Thyroid gland (tissue), 4 donors: ENCODE results near the gene CLUH. TPM values are rescaled to one million over a fixed set of nuclear protein-coding genes. Genes with fewer than 3 reads are reported as not detected.

ENCODE experiments used
- DNase-seq, 2 donors: peaks; one replicate each; pipeline ENCODE4 v3.0.0-alpha.2; 2019
- H3K27ac ChIP-seq, 3 donors: fragments of 200-600 bp; sonication (generic); 1 replicate in 2 of 3; 2 replicates in 1 of 3; pipeline ENCODE4 v1.5.1; 2016 to 2019; ENCODE audit warnings: mild to moderate bottlenecking in 1 of 3, moderate library complexity in 1 of 3
- H3K27me3 ChIP-seq: fragments of 200-600 bp; sonication (generic); one replicate; pipeline ENCODE4 v1.5.1; 2019
- H3K36me3 ChIP-seq, 2 donors: fragments of 200-600 bp; sonication (generic); one replicate each; pipeline ENCODE4 v1.5.1; 2016 to 2019
- H3K4me1 ChIP-seq, 2 donors: fragments of 200-600 bp; sonication (generic); one replicate each; pipeline ENCODE4 v1.5.1; 2017 to 2019
- H3K4me3 ChIP-seq, 3 donors: fragments of 200-600 bp; sonication (generic); replicated peaks in 1 of 3; 1 replicate in 2 of 3; 2 replicates in 1 of 3; pipeline ENCODE4 v1.5.1; 2016; ENCODE audit warnings: mild to moderate bottlenecking in 1 of 3
- H3K9me3 ChIP-seq: fragments of 200-600 bp; sonication (generic); one replicate; pipeline ENCODE4 v1.5.1; 2017
- CTCF ChIP-seq, 6 experiments: fragments of 200-600 bp in 3 of 6; fragments of 450-650 bp in 3 of 6; sonication (generic) in 3 of 6; IDR thresholded peaks; one replicate each; pipeline ENCODE4 v1.5.1; 2016 to 2019; ENCODE audit warnings: antibody characterized with exemption in 6 of 6, mild to moderate bottlenecking in 2 of 6, inconsistent platforms in 1 of 6, moderate library complexity in 1 of 6
- POLR2A ChIP-seq, 2 donors: fragments of 450-650 bp; IDR thresholded peaks; one replicate each; pipeline ENCODE4 v1.6.1; 2017; ENCODE audit warnings: antibody characterized with exemption in 2 of 2, mild to moderate bottlenecking in 2 of 2, moderate library complexity in 1 of 2
- WGBS, 2 donors: methylation state at CpG; one replicate each; pipeline ENCODE4 v1.1.5; 2017; 5-methylcytosine and 5-hydroxymethylcytosine counted together
- intact Hi-C: fragments of 100-400 bp; cut with DNase I; formaldehyde crosslinking; loops from one replicate; pipeline ENCODE4 v1.15.1; 2023
- total RNA-seq, 4 donors: library from RNA; depleted of rRNA; stranded (reverse); fragments of >200 nt; gene quantifications; one replicate each; pipeline ENCODE4 v1.2.3, GENCODE V29; 2016

Gene CLUH
- total RNA-seq, 4 donors from 2014 or later = 45.7 to 99.2 (median 78.6) TPM

GRCh38 chr17:2719861-2720260, 8.3 kb upstream of the CLUH start:
- H3K9me3 ChIP-seq = no peaks in the 10 kb centered on the region
- 38 to 45% methylated on average over 4 of the region's 4 CpGs for WGBS, 2 donors
- intact Hi-C loops = no loop called here
- H3K4me3 ChIP-seq = no peak overlapping the region
- no peak for TF ChIP-seq CTCF (IDR thresholded peaks at IDR 0.05)
- TF ChIP-seq POLR2A (IDR thresholded peaks at IDR 0.05) = no peak
- no peak for DNase-seq
- H3K36me3 ChIP-seq = no peaks in the 10 kb centered on the region
- H3K4me1 ChIP-seq = peaks cover 5 to 7% of the 10 kb centered on the region in 2 donors
- H3K27ac ChIP-seq = no peak overlapping the region
- H3K27me3 ChIP-seq = no peaks in the 10 kb centered on the region

- WGBS, 2 donors = 70 to 75% methylated on average over 13 of the region's 13 CpGs
These were observed 6.8 kb upstream of the CLUH start for GRCh38 chr17:2718150-2718938.

GRCh38 chr17:2716649-2717048, 5.1 kb upstream of the CLUH start:
- no peak for DNase-seq
- Histone ChIP-seq H3K27me3 (no peaks in the 10 kb centered on the region), H3K36me3 (no peaks in the 10 kb centered on the region), H3K4me1 (peaks cover 12% of the 10 kb centered on the region in 2 donors), H3K4me3 (no peak overlapping the region), H3K27ac (no peak overlapping the region), H3K9me3 (no peaks in the 10 kb centered on the region)
- TF ChIP-seq POLR2A (IDR thresholded peaks at IDR 0.05) (no peak), CTCF (IDR thresholded peaks at IDR 0.05) (no peak)
- WGBS, 2 donors = 73 to 86% methylated on average over 5 of the region's 5 CpGs
- intact Hi-C loops = no loop called here

More at GRCh38 chr17:2718150-2718938, 6.8 kb upstream of the CLUH start:
- no peaks in the 10 kb centered on the region for H3K9me3 ChIP-seq
- no peak for DNase-seq
- no peak overlapping the region for H3K4me3 ChIP-seq
- H3K36me3 ChIP-seq = no peaks in the 10 kb centered on the region
- H3K27ac ChIP-seq = no peak overlapping the region
- no peaks in the 10 kb centered on the region for H3K27me3 ChIP-seq
- no peak for TF ChIP-seq CTCF (IDR thresholded peaks at IDR 0.05)
- no peak for TF ChIP-seq POLR2A (IDR thresholded peaks at IDR 0.05)
- H3K4me1 ChIP-seq = no peaks in the 10 kb centered on the region
- intact Hi-C loops = no loop called here

GRCh38 chr17:2713881-2714280, 2.3 kb upstream of the CLUH start:
- H3K27me3 ChIP-seq = no peaks in the 10 kb centered on the region
- WGBS, 2 donors = 88 to 90% methylated on average over 9 of the region's 9 CpGs
- TF ChIP-seq POLR2A (IDR thresholded peaks at IDR 0.05) (no peak), CTCF (IDR thresholded peaks at IDR 0.05) (no peak)
- peaks cover 31 to 32% of the 10 kb centered on the region in 2 donors for H3K4me1 ChIP-seq
- DNase-seq = no peak
- H3K36me3 ChIP-seq = no peaks in the 10 kb centered on the region
- no peaks in the 10 kb centered on the region for H3K9me3 ChIP-seq
- intact Hi-C loops = no loop called here
- no peak overlapping the region for H3K4me3 ChIP-seq
- no peak overlapping the region for H3K27ac ChIP-seq

- WGBS, 2 donors = 48 to 54% methylated on average over 31 to 36 of the region's 36 CpGs
- Histone ChIP-seq H3K27ac (peak overlapping the region; percentile 67 to 86 (median 78)), H3K4me3 (peak overlapping the region in 2 of 3 donors; percentile 77 to 95), H3K36me3 (no peaks in the 10 kb centered on the region), H3K4me1 (peaks cover 44 to 45% of the 10 kb centered on the region in 2 donors), H3K9me3 (no peaks in the 10 kb centered on the region), H3K27me3 (no peaks in the 10 kb centered on the region)
- TF ChIP-seq CTCF (IDR thresholded peaks at IDR 0.05) (no peak), POLR2A (IDR thresholded peaks at IDR 0.05) (no peak)
- intact Hi-C loops = no loop called here
- no peak for DNase-seq
These were observed 908 bp upstream of the CLUH start for GRCh38 chr17:2712300-2713043.
